HepG2 (cell line): ENCODE results near the gene UPF3A. TPM values are rescaled to one million over a fixed set of nuclear protein-coding genes. Genes with fewer than 3 reads are reported as not detected.

Experiments
- CREB1 ChIP-seq, 2 experiments: fragments of 450-650 bp in 1 of 2; IDR thresholded peaks; 2 replicates each; pipeline ENCODE4 v1.6.1; 2016 to 2017; ENCODE audit warnings: control low read depth in 1 of 2, mild to moderate bottlenecking in 1 of 2, missing compliant biosample characterization in 1 of 2, missing genetic modification characterization in 1 of 2
- DMAP1 ChIP-seq: IDR thresholded peaks from 2 replicates; pipeline ENCODE4 v1.6.1; 2016
- FOXO1 ChIP-seq: sonication (generic); formaldehyde crosslinking; IDR thresholded peaks from 2 replicates; pipeline ENCODE4 v1.4.0; 2020; ENCODE audit warnings: missing genetic modification reagents
- GABPA ChIP-seq, 2 experiments: IDR thresholded peaks; 2 replicates each; pipeline ENCODE4 v1.6.1; 2011 to 2016; ENCODE audit warnings: low read depth in 2 of 2, low read length in 1 of 2, missing biosample characterization in 1 of 2, missing genetic modification characterization in 1 of 2
- KAT8 ChIP-seq: IDR thresholded peaks from 2 replicates; pipeline ENCODE4 v1.6.1; 2016; ENCODE audit warnings: missing genetic modification reagents, missing compliant biosample characterization
- MIER2 ChIP-seq: IDR thresholded peaks from 2 replicates; pipeline ENCODE4 v1.6.1; 2016; ENCODE audit warnings: missing biosample characterization, missing genetic modification reagents
- PCBP2 ChIP-seq: fragments of 200-400 bp; formaldehyde crosslinking; optimal IDR thresholded peaks from 2 replicates; pipeline ENCODE3; 2018; ENCODE audit warnings: low read length, low read depth; ENCODE audit not compliant: poor library complexity, severe bottlenecking
- RFX3 ChIP-seq: IDR thresholded peaks from 2 replicates; pipeline ENCODE4 v1.6.1; 2016; ENCODE audit warnings: missing biosample characterization, missing genetic modification reagents
- ZC3H4 ChIP-seq: sonication (generic); formaldehyde crosslinking; IDR thresholded peaks from 2 replicates; pipeline ENCODE4 v1.4.0; 2020; ENCODE audit warnings: missing genetic modification reagents, borderline replicate concordance
- ZFX ChIP-seq: sonication (generic); formaldehyde crosslinking; IDR thresholded peaks from 2 replicates; pipeline ENCODE4 v1.4.0; 2020; ENCODE audit warnings: mild to moderate bottlenecking, low read depth, missing genetic modification reagents, moderate library complexity
- ZKSCAN8 ChIP-seq: IDR thresholded peaks from 2 replicates; pipeline ENCODE4 v1.6.1; 2016; ENCODE audit warnings: borderline replicate concordance, missing genetic modification reagents, missing compliant biosample characterization
- ZMAT3 ChIP-seq: sonication (generic); formaldehyde crosslinking; conservative IDR thresholded peaks from 2 replicates; pipeline ENCODE4 v1.7.0; 2021; ENCODE audit warnings: missing genetic modification reagents
- ZNF44 ChIP-seq: sonication (generic); formaldehyde crosslinking; IDR thresholded peaks from 2 replicates; pipeline ENCODE4 v1.5.1; 2020; ENCODE audit warnings: mild to moderate bottlenecking, missing genetic modification reagents
- ZNF468 ChIP-seq: sonication (generic); formaldehyde crosslinking; IDR thresholded peaks from 2 replicates; pipeline ENCODE4 v1.8.0; 2022; ENCODE audit warnings: mild to moderate bottlenecking, moderate library complexity, missing genetic modification reagents
- ZNF547 ChIP-seq: sonication (generic); formaldehyde crosslinking; IDR thresholded peaks from 2 replicates; pipeline ENCODE4 v1.5.1; 2020; ENCODE audit warnings: mild to moderate bottlenecking, missing genetic modification reagents
- ZNF589 ChIP-seq: sonication (generic); formaldehyde crosslinking; conservative IDR thresholded peaks from 2 replicates; pipeline ENCODE4 v1.8.0; 2022; ENCODE audit warnings: mild to moderate bottlenecking, moderate library complexity, missing genetic modification reagents
- ZNF674 ChIP-seq: sonication (generic); formaldehyde crosslinking; IDR thresholded peaks from 2 replicates; pipeline ENCODE4 v1.5.0; 2020; ENCODE audit warnings: low read depth, mild to moderate bottlenecking, missing genetic modification reagents
- ZNF709 ChIP-seq: sonication (generic); formaldehyde crosslinking; IDR thresholded peaks from 2 replicates; pipeline ENCODE4 v1.5.0; 2020; ENCODE audit warnings: mild to moderate bottlenecking, missing genetic modification reagents
- ZSCAN21 ChIP-seq: sonication (generic); formaldehyde crosslinking; IDR thresholded peaks from 2 replicates; pipeline ENCODE4 v1.8.0; 2022; ENCODE audit warnings: mild to moderate bottlenecking, missing genetic modification reagents, moderate library complexity, borderline replicate concordance
- ZSCAN30 ChIP-seq: sonication (generic); formaldehyde crosslinking; IDR thresholded peaks from 2 replicates; pipeline ENCODE4 v1.5.0; 2020; ENCODE audit warnings: mild to moderate bottlenecking, missing genetic modification reagents
- ZSCAN31 ChIP-seq: sonication (generic); formaldehyde crosslinking; IDR thresholded peaks from 2 replicates; pipeline ENCODE4 v1.5.0; 2020; ENCODE audit warnings: low read depth, mild to moderate bottlenecking, missing genetic modification reagents
- polyA plus RNA-seq, 8 experiments: library from polyadenylated mRNA; depleted of rRNA in 3 of 8; stranded (reverse) in 7 of 8; unstranded in 1 of 8; fragments of >200 nt; fragmentation: Illumina TruSeq in 4 of 8; extraction: Trizol in 4 of 8; gene quantifications; 2 replicates each; pipeline versions ENCODE4 v1.2.1 to v1.2.3, GENCODE V29; 2011 to 2016; ENCODE audit warnings: low read depth in 4 of 8, missing spikeins in 1 of 8, mixed read lengths in 1 of 8; ENCODE audit not compliant: insufficient read depth in 1 of 8
- total RNA-seq, 5 experiments: library from RNA; depleted of rRNA; stranded (reverse); fragments of >200 nt; fragmentation: Illumina TruSeq; extraction: Trizol; gene quantifications; 2 replicates each; pipeline ENCODE4 v1.2.3, GENCODE V29; 2016; ENCODE audit warnings: low read depth in 1 of 5
- TF ChIP-seq, protein P1 (sequence below): sonication (generic); formaldehyde crosslinking; IDR thresholded peaks from 2 replicates; pipeline ENCODE4 v1.4.0; 2020; ENCODE audit warnings: mild to moderate bottlenecking, missing genetic modification reagents
- TF ChIP-seq, protein P2 (sequence below): IDR thresholded peaks from 2 replicates; pipeline ENCODE4 v1.6.1; 2016
- TF ChIP-seq, protein P3 (sequence below): sonication (generic); formaldehyde crosslinking; IDR thresholded peaks from 2 replicates; pipeline ENCODE4 v1.4.0; 2020; ENCODE audit warnings: missing genetic modification reagents
- TF ChIP-seq, protein P4 (sequence below): sonication (generic); formaldehyde crosslinking; IDR thresholded peaks from 2 replicates; pipeline ENCODE4 v1.8.0; 2022; ENCODE audit warnings: mild to moderate bottlenecking, missing genetic modification reagents, borderline replicate concordance

UPF3A gene
- total and polyA plus RNA-seq, 2 of the 13 experiments (the other 11 are each of a cell fraction or from before 2014, with no cell fraction given), result 60.2 to 63.8 TPM

DNA sequence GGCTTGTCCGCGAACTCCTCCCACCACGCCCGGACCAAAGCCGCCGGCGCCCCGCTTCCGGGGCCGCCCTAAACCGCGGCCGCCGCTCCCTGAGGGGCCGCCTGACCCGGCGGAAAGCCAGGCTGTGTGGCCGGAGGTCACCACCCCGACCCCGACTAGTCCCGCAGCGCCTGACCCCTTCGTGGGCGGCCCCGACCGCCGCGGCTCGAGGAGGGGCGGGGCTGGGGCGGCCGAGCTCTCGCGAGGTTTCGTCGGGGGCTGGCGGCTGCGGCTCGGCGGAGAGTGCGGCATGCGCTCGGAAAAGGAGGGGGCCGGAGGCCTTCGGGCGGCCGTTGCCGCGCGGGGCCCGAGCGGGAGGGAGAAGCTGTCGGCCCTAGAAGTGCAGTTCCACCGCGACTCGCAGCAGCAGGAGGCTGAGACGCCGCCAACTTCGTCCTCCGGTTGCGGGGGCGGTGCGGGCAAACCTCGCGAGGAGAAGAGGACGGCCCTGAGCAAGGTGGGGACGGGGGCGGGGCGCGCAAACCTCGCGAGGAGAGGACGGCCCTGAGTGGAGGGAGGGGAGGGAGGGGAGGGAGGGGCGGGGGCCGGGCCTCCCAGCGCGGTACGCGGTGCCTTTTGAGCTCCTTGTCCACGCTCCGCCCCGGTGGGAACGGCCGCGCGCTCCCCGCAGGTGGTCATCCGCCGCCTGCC lies at the start of gene UPF3A (continued):
- 0 out of 2 replicates have a peak, but pooled peaks have one; percentile 11 for TF ChIP-seq FOXO1 (CRISPR knock-in tag)
- TF ChIP-seq, protein P1, sequence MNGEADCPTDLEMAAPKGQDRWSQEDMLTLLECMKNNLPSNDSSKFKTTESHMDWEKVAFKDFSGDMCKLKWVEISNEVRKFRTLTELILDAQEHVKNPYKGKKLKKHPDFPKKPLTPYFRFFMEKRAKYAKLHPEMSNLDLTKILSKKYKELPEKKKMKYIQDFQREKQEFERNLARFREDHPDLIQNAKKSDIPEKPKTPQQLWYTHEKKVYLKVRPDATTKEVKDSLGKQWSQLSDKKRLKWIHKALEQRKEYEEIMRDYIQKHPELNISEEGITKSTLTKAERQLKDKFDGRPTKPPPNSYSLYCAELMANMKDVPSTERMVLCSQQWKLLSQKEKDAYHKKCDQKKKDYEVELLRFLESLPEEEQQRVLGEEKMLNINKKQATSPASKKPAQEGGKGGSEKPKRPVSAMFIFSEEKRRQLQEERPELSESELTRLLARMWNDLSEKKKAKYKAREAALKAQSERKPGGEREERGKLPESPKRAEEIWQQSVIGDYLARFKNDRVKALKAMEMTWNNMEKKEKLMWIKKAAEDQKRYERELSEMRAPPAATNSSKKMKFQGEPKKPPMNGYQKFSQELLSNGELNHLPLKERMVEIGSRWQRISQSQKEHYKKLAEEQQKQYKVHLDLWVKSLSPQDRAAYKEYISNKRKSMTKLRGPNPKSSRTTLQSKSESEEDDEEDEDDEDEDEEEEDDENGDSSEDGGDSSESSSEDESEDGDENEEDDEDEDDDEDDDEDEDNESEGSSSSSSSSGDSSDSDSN, result peak; percentile 90
- peak; percentile 82 for TF ChIP-seq ZNF589 (CRISPR knock-in tag)
- TF ChIP-seq, protein P2, sequence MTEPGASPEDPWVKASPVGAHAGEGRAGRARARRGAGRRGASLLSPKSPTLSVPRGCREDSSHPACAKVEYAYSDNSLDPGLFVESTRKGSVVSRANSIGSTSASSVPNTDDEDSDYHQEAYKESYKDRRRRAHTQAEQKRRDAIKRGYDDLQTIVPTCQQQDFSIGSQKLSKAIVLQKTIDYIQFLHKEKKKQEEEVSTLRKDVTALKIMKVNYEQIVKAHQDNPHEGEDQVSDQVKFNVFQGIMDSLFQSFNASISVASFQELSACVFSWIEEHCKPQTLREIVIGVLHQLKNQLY (CRISPR knock-in tag), result peak; percentile 50; the same call in 1 of the 2 replicates
- TF ChIP-seq ZNF674 (CRISPR knock-in tag), result no peak
- TF ChIP-seq ZNF468 (CRISPR knock-in tag), result no peak
- no peak; the same call in 1 of the 2 replicates for TF ChIP-seq ZSCAN21 (CRISPR knock-in tag)
- no peak for TF ChIP-seq ZKSCAN8 (CRISPR knock-in tag)
- TF ChIP-seq ZNF547 (CRISPR knock-in tag), result peak; percentile 45; the same call in 1 of the 2 replicates
- TF ChIP-seq ZNF44 (CRISPR knock-in tag), result no peak
- peak; percentile 71 for TF ChIP-seq ZMAT3 (CRISPR knock-in tag)
- TF ChIP-seq, protein P3, sequence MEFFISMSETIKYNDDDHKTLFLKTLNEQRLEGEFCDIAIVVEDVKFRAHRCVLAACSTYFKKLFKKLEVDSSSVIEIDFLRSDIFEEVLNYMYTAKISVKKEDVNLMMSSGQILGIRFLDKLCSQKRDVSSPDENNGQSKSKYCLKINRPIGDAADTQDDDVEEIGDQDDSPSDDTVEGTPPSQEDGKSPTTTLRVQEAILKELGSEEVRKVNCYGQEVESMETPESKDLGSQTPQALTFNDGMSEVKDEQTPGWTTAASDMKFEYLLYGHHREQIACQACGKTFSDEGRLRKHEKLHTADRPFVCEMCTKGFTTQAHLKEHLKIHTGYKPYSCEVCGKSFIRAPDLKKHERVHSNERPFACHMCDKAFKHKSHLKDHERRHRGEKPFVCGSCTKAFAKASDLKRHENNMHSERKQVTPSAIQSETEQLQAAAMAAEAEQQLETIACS (CRISPR knock-in tag), result 0 out of 2 replicates have a peak, but pooled peaks have one; percentile 12
- TF ChIP-seq ZSCAN31 (CRISPR knock-in tag), result peak; percentile 57; the same call in 1 of the 2 replicates
- peak; percentile 80 for TF ChIP-seq DMAP1 (CRISPR knock-in tag)
- no peak for TF ChIP-seq MIER2 (CRISPR knock-in tag)
- peak; percentile 40; the same call in 1 of the 2 replicates for TF ChIP-seq GABPA (IDR thresholded peaks at IDR 0.05; ENCODE audit: low read depth, low read length)
- TF ChIP-seq GABPA (CRISPR knock-in tag; IDR thresholded peaks at IDR 0.05; ENCODE audit: low read depth), result 0 out of 2 replicates have a peak, but pooled peaks have one; percentile 32
- TF ChIP-seq CREB1 (IDR thresholded peaks at IDR 0.05), result no peak
- no peak for TF ChIP-seq CREB1 (CRISPR knock-in tag; IDR thresholded peaks at IDR 0.05)
- TF ChIP-seq ZC3H4 (CRISPR knock-in tag), result no peak
- no peak for TF ChIP-seq PCBP2
- no peak for TF ChIP-seq RFX3 (CRISPR knock-in tag)
- TF ChIP-seq KAT8 (CRISPR knock-in tag), result no peak
- peak; percentile 45; the same call in 1 of the 2 replicates for TF ChIP-seq ZNF709 (CRISPR knock-in tag)
- TF ChIP-seq, protein P4, sequence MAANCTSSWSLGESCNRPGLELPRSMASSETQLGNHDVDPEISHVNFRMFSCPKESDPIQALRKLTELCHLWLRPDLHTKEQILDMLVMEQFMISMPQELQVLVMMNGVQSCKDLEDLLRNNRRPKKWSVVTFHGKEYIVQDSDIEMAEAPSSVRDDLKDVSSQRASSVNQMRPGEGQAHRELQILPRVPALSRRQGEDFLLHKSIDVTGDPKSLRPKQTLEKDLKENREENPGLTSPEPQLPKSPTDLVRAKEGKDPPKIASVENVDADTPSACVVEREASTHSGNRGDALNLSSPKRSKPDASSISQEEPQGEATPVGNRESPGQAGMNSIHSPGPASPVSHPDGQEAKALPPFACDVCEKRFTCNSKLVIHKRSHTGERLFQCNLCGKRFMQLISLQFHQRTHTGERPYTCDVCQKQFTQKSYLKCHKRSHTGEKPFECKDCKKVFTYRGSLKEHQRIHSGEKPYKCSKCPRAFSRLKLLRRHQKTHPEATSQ, result peak; percentile 61; the same call in 1 of the 2 replicates
- no peak for TF ChIP-seq ZSCAN30 (CRISPR knock-in tag)
- TF ChIP-seq ZFX, result peak; percentile 86
